Urinary bladder (tissue), 4 donors: ENCODE results near the gene S1PR5. TPM values are rescaled to one million over a fixed set of nuclear protein-coding genes. Genes with fewer than 3 reads are reported as not detected.

Experiments
- DNase-seq: peaks from one replicate; pipeline ENCODE4 v3.0.0-alpha.2; 2015; ENCODE audit errors: extremely low spot score
- H3K27ac ChIP-seq: one replicate; pipeline ENCODE4 v1.5.1; 2013; ENCODE audit warnings: low read depth, mild to moderate bottlenecking, moderate library complexity
- H3K36me3 ChIP-seq: one replicate; pipeline ENCODE4 v1.6.1; 2013; ENCODE audit warnings: mild to moderate bottlenecking, moderate library complexity; ENCODE audit not compliant: insufficient read depth
- H3K4me1 ChIP-seq: one replicate; pipeline ENCODE4 v1.6.1; 2013; ENCODE audit warnings: mild to moderate bottlenecking, moderate library complexity; ENCODE audit not compliant: insufficient read depth
- H3K4me3 ChIP-seq: one replicate; pipeline ENCODE4 v1.5.1; 2013; ENCODE audit warnings: low read depth, low read length
- WGBS: extraction: QIAGEN DNeasy Blood & Tissue Kit; methylation state at CpG from one replicate; pipeline ENCODE4 v1.1.7; 2013; 5-methylcytosine and 5-hydroxymethylcytosine counted together
- polyA plus RNA-seq: library from polyadenylated mRNA; stranded (reverse); fragments of 200-250 nt; gene quantifications from one replicate; pipeline ENCODE4 v1.2.3, GENCODE V29; 2013
- total RNA-seq: library from RNA; depleted of rRNA; stranded (reverse); fragments of >200 nt; gene quantifications from one replicate; pipeline ENCODE4 v1.2.3, GENCODE V29; 2014
- donor health status: healthy with polysubstance abuse.
- donor health status: healthy.

The S1PR5 gene
- total and polyA plus RNA-seq, 2 donors: 1.8 to 3.2 TPM

DNA sequence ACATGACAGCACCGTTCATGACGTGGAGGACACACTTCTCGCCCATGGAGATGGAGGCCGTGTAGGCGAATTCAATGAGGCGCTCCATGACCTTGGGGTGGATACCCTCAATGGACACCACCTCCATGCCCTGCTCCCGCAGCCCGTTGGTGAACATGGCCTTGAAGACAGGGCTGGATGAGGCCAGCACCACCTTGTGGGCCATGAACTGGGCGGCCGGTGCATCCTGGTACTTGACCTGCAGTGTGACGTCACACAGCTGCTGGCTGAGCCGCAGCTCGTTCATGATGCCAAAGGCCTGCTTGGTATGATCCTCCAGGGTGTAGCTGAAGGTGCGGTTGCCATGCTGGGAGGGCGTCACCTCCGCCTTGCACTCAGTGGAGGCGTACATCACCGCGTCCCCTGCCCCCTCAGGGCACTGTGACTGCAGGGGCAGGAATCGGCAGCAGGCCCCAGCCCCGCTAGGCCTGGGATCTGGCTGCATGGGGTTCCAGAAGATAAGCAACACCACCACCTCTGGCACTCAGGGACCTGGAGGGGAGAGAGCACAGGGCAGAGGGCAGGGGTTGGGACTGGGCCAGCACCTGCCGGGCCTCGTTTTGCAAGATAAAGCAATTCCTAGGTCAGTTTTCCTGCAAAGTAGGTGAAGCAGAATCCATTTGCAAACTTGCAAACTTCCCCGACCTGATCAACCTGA is 17.5 kb downstream of the S1PR5 start:
- DNase-seq: no peak
- 88% methylated on average over 24 of the region's 24 CpGs for WGBS
- Histone ChIP-seq H3K27ac (no peak overlapping the region), H3K4me3 (no peak overlapping the region), H3K36me3 (peaks cover 1% of the 10 kb centered on the region), H3K4me1 (peaks cover 1% of the 10 kb centered on the region)

GRCh38 chr19:10497371-10497770 is 19.9 kb downstream of the S1PR5 start:
- Histone ChIP-seq H3K36me3 (peaks cover 1% of the 10 kb centered on the region), H3K4me3 (no peak overlapping the region), H3K4me1 (peaks cover 1% of the 10 kb centered on the region), H3K27ac (no peak overlapping the region)
- 93% methylated on average over 4 of the region's 4 CpGs for WGBS
- DNase-seq: no peak

DNA sequence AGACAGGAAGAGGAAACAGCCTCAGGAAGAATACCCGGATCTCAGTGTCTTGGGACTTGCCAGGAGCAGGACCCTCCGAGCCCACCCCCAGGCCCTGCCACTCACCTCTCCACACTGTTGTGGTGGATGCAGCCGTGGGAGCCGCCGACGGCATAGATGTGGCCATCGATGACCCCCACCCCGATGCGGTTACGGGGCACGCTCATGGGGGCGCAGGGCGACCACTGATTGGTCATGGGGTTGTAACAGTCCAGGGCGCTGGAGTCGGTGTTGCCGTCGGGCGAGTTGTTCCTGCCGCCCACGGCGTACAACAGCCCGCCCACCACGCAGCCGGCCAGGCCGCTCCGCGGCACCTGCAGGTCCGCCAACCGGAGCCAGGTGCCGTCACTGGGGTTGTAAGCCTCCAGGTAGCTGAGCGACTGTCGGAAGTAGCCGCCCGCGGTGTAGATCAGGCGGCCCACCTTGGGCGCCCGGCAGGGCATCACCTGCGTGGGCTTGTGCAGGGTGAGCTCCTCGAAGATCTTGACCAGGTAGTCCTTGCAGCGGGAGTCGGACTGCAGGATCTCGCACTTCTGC is 25.7 kb downstream of the S1PR5 start:
- DNase-seq: no peak
- H3K27ac ChIP-seq: no peak overlapping the region
- whole genome bisulfite sequencing: 96% methylated on average over 43 of the region's 43 CpGs
- no peak overlapping the region for H3K4me3 ChIP-seq
- H3K4me1 ChIP-seq: no peaks in the 10 kb centered on the region
- peaks cover 2% of the 10 kb centered on the region for H3K36me3 ChIP-seq

- no peak overlapping the region for H3K27ac ChIP-seq
- peaks cover under 1% of the 10 kb centered on the region for H3K36me3 ChIP-seq
- no peaks in the 10 kb centered on the region for H3K4me1 ChIP-seq
- no peak for DNase-seq
- no peak overlapping the region for H3K4me3 ChIP-seq
- 85% methylated on average over 13 of the region's 13 CpGs for WGBS
Observed at GRCh38 chr19:10486551-10486950, 30.7 kb downstream of the S1PR5 start.

DNA sequence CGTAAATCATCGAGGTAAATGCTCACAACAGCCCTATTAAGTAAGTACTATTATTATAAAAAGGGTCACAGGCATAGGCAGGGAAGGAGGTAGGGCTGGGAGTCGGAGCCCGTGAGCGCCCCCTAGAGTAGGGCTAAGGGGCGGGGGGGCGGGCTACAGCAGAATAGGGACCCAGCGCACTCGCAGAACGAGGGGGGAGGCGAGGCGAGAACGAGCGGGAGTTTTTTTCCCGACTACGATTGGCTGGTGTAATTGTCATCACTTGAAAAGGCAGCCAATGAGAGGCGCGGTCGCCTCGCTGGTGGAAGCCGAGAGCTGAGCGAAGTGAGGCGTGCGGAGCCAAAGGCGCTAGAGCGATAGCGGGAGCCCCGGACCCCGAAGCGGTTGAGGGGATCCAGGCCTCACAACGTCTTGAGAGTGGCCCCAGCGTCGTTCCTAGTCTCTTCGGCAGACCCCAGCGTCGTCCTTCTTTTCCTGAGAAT is 38.3 kb downstream of the S1PR5 start:
- peak overlapping the region; percentile 5 for H3K4me3 ChIP-seq
- no peaks in the 10 kb centered on the region for H3K36me3 ChIP-seq
- H3K4me1 ChIP-seq: no peaks in the 10 kb centered on the region
- no peak overlapping the region for H3K27ac ChIP-seq
- peak; percentile 62 for DNase-seq
- 1% methylated on average over 36 of the region's 36 CpGs for WGBS

DNA sequence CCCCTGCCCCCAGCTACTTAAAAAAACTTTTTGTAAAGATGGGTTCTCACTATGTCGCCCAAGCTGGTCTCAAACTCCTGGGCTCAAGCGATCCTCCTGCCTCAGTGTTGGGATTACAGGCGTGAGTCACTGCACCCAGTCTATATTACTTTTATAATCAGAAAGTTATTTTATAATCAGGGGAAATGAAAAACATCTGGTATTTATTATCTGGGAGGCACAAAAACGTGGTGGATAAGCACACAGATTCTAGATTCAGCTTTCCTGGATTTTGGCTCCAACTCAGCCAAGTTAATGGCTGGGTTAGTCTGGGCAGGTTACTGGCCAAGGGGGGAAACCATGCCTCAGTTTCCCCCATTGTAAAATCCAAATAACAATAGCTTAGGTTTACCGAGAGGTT is 38.8 kb downstream of the S1PR5 start:
- WGBS: 16% methylated on average over 5 of the region's 5 CpGs
- Histone ChIP-seq H3K36me3 (no peaks in the 10 kb centered on the region), H3K4me3 (peak overlapping the region; percentile 5), H3K4me1 (no peaks in the 10 kb centered on the region), H3K27ac (no peak overlapping the region)
- no peak for DNase-seq

- 61% methylated on average over 6 of the region's 6 CpGs for WGBS
- no peaks in the 10 kb centered on the region for H3K36me3 ChIP-seq
- no peak overlapping the region for H3K4me3 ChIP-seq
- no peaks in the 10 kb centered on the region for H3K4me1 ChIP-seq
- no peak for DNase-seq
- H3K27ac ChIP-seq: no peak overlapping the region
Observed at GRCh38 chr19:10474962-10475451, 42.2 kb downstream of the S1PR5 start.

GRCh38 chr19:10473192-10473591 is 44.1 kb downstream of the S1PR5 start:
- WGBS: 60% methylated on average over 5 of the region's 5 CpGs
- no peak overlapping the region for H3K4me3 ChIP-seq
- H3K36me3 ChIP-seq: no peaks in the 10 kb centered on the region
- no peaks in the 10 kb centered on the region for H3K4me1 ChIP-seq
- H3K27ac ChIP-seq: no peak overlapping the region
- no peak for DNase-seq

DNA sequence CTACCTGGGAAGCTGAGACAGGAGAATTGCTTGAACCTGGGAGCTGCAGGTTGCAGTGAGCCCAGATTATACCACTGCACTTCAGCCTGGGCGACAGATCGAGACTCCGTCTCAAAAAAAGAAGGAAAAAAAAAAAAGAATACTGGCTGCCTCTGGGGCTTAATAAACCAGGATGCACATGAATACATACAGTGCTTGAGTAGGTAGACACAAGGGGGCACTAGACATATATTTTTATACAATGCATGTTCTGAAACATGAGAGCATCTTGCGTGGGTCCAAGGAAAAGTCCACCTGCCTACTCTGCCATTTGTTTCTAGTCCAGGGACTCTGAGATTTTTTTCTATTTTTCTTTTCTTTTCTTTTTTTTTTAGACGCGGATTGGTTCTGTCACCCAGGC is 45.3 kb downstream of the S1PR5 start:
- Histone ChIP-seq H3K4me3 (no peak overlapping the region), H3K27ac (no peak overlapping the region), H3K36me3 (no peaks in the 10 kb centered on the region), H3K4me1 (no peaks in the 10 kb centered on the region)
- 45% methylated on average over 6 of the region's 6 CpGs for WGBS
- DNase-seq: no peak

DNA sequence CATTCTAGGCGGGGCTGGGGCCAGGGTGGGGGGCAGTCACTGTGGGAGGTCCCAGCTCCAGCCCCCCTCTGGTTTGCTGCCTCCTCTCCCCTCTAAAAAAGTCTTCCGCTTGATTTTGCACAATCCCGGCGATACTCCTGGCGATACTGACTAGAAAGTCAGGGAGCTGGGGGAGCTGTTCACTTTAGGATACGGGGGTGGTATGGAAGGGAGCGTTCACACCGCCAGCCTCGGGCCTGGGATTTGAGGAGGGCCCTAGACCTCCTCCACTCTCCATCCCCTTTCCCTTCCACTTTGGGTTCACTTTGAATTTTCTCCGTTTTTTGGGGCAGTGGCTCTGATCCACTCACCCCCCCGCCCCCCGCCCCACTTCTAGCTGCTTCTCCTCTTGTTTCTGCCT is 49.1 kb downstream of the S1PR5 start:
- no peak overlapping the region for H3K27ac ChIP-seq
- H3K36me3 ChIP-seq: peaks cover 2% of the 10 kb centered on the region
- no peak overlapping the region for H3K4me3 ChIP-seq
- DNase-seq: no peak
- H3K4me1 ChIP-seq: no peaks in the 10 kb centered on the region
- whole genome bisulfite sequencing: 79% methylated on average over 12 of the region's 12 CpGs

DNA sequence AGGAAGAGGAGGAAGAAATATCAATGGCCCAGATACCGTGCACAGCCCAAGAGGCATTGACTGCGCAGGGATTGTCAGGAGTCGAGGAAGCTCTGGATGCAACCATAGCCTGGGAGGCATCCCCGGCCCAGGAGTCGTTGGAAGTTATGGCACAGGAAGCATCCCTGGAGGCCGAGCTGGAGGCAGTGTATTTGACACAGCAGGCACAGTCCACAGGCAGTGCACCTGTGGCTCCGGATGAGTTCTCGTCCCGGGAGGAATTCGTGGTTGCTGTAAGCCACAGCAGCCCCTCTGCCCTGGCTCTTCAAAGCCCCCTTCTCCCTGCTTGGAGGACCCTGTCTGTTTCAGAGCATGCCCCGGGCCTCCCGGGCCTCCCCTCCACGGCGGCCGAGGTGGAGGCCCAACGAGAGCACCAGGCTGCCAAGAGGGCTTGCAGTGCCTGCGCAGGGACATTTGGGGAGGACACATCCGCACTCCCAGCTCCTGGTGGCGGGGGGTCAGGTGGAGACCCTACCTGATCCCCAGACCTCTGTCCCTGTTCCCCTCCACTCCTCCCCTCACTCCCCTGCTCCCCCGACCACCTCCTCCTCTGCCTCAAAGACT is 50.0 kb downstream of the S1PR5 start:
- Histone ChIP-seq H3K27ac (no peak overlapping the region), H3K4me3 (no peak overlapping the region), H3K4me1 (no peaks in the 10 kb centered on the region), H3K36me3 (peaks cover 2% of the 10 kb centered on the region)
- 86% methylated on average over 20 of the region's 20 CpGs for WGBS
- no peak for DNase-seq

- peaks cover 2% of the 10 kb centered on the region for H3K36me3 ChIP-seq
- H3K4me1 ChIP-seq: no peaks in the 10 kb centered on the region
- 95% methylated on average over 5 of the region's 5 CpGs for WGBS
- H3K4me3 ChIP-seq: no peak overlapping the region
- no peak for DNase-seq
- H3K27ac ChIP-seq: no peak overlapping the region
Observed at GRCh38 chr19:10464456-10464855, 52.8 kb downstream of the S1PR5 start.
